ENCODE results near the gene STAM.
A peak's percentile ranks its signal among the peaks of the same experiment; 100 is the strongest.
"Not testable (repeated sequence)": the region's sequence is repeated elsewhere in the genome, so short reads cannot be mapped to it uniquely, and the experiment has no call there.

STAM gene

GRCh38 chr10:17682236-17682946 is 38.4 kb downstream of the STAM start:
- DNase-seq, result no peak

- no peak for DNase-seq
Measured at GRCh38 chr10:17683541-17683940, 39.6 kb downstream of the STAM start.

GRCh38 chr10:17684537-17684936 is 40.6 kb downstream of the STAM start:
- DNase-seq, result no peak

- DNase-seq, result no peak
Measured at GRCh38 chr10:17685233-17685840, 41.4 kb downstream of the STAM start.

- DNase-seq, result no peak
Measured at GRCh38 chr10:17687117-17687831, 43.3 kb downstream of the STAM start.

- DNase-seq, result no peak
Measured at GRCh38 chr10:17689137-17689536, 45.2 kb downstream of the STAM start.

- DNase-seq, result peak; percentile 28
Measured at GRCh38 chr10:17693009-17693408, 49.1 kb downstream of the STAM start.

GRCh38 chr10:17698696-17699095 is 54.7 kb downstream of the STAM start:
- DNase-seq, result no peak

GRCh38 chr10:17701301-17701700 is 57.4 kb downstream of the STAM start:
- DNase-seq, result no peak

GRCh38 chr10:17703706-17704105 is 59.8 kb downstream of the STAM start:
- no peak for DNase-seq

GRCh38 chr10:17708821-17709220 is 64.9 kb downstream of the STAM start:
- DNase-seq, result no peak

- no peak for DNase-seq
Measured at GRCh38 chr10:17709492-17709891, 65.5 kb downstream of the STAM start.

- no peak for DNase-seq
Measured at GRCh38 chr10:17710181-17710580, 66.2 kb downstream of the STAM start.

GRCh38 chr10:17712053-17712452 is 68.1 kb downstream of the STAM start:
- DNase-seq, result no peak

- DNase-seq, result no peak
Measured at GRCh38 chr10:17712717-17713471, 68.9 kb downstream of the STAM start.

GRCh38 chr10:17713758-17714157 is 69.8 kb downstream of the STAM start:
- no peak for DNase-seq

GRCh38 chr10:17716161-17716560 is 72.2 kb downstream of the STAM start:
- no peak for DNase-seq

- not testable (repeated sequence) for DNase-seq
Measured at GRCh38 chr10:17722317-17723014, 78.5 kb downstream of the STAM start.

- DNase-seq, result no peak
Measured at GRCh38 chr10:17725703-17726102, 81.8 kb downstream of the STAM start.

- DNase-seq, result no peak
Measured at GRCh38 chr10:17729630-17730029, 85.7 kb downstream of the STAM start.

GRCh38 chr10:17730667-17731066 is 86.7 kb downstream of the STAM start:
- no peak for DNase-seq

GRCh38 chr10:17731331-17732020 is 87.5 kb downstream of the STAM start:
- no peak for DNase-seq
